Esophagus squamous epithelium (tissue), 4 donors: ENCODE results near the gene HAO1.

Source experiments
- POLR2A ChIP-seq, 4 donors: fragments of 450-650 bp; IDR thresholded peaks; one replicate each; pipeline ENCODE4 v1.6.1; 2017; ENCODE audit warnings: antibody characterized with exemption in 4 of 4, mild to moderate bottlenecking in 4 of 4, moderate library complexity in 3 of 4
- TF ChIP-seq, protein P1 (sequence below), 6 experiments: fragments of 450-650 bp in 4 of 6; fragments of 200-600 bp in 2 of 6; sonication (generic) in 2 of 6; IDR thresholded peaks; one replicate each; pipeline ENCODE4 v1.5.1; 2016 to 2019; ENCODE audit warnings: antibody characterized with exemption in 6 of 6, mild to moderate bottlenecking in 4 of 6, moderate library complexity in 4 of 6

DNA sequence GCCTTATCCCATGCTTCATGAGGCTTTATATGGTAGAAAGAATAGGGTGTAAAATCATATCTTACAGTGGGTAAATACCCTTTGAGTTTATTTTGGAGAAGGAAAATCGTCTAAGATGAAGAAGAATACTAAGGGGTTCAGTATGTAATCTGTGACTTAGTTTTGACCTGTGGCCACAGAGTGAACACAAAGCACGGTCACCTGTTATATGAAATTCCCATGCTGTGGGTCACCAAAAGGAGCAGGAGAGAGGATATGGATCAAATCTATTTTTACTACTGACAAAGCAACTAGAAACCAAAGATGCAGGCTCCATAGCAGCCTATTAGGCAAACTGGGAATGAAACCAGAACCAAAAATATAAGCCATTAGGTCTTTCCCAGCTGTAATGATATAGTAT is 3.6 kb upstream of the HAO1 start:
- TF ChIP-seq, protein P1, sequence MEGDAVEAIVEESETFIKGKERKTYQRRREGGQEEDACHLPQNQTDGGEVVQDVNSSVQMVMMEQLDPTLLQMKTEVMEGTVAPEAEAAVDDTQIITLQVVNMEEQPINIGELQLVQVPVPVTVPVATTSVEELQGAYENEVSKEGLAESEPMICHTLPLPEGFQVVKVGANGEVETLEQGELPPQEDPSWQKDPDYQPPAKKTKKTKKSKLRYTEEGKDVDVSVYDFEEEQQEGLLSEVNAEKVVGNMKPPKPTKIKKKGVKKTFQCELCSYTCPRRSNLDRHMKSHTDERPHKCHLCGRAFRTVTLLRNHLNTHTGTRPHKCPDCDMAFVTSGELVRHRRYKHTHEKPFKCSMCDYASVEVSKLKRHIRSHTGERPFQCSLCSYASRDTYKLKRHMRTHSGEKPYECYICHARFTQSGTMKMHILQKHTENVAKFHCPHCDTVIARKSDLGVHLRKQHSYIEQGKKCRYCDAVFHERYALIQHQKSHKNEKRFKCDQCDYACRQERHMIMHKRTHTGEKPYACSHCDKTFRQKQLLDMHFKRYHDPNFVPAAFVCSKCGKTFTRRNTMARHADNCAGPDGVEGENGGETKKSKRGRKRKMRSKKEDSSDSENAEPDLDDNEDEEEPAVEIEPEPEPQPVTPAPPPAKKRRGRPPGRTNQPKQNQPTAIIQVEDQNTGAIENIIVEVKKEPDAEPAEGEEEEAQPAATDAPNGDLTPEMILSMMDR (IDR thresholded peaks at IDR 0.05), result no peak
- no peak for TF ChIP-seq POLR2A (IDR thresholded peaks at IDR 0.05)
